ENCODE measurements around the gene RNF135.

- TF ChIP-seq, protein P1, sequence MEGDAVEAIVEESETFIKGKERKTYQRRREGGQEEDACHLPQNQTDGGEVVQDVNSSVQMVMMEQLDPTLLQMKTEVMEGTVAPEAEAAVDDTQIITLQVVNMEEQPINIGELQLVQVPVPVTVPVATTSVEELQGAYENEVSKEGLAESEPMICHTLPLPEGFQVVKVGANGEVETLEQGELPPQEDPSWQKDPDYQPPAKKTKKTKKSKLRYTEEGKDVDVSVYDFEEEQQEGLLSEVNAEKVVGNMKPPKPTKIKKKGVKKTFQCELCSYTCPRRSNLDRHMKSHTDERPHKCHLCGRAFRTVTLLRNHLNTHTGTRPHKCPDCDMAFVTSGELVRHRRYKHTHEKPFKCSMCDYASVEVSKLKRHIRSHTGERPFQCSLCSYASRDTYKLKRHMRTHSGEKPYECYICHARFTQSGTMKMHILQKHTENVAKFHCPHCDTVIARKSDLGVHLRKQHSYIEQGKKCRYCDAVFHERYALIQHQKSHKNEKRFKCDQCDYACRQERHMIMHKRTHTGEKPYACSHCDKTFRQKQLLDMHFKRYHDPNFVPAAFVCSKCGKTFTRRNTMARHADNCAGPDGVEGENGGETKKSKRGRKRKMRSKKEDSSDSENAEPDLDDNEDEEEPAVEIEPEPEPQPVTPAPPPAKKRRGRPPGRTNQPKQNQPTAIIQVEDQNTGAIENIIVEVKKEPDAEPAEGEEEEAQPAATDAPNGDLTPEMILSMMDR (IDR thresholded peaks at IDR 0.05), result no peak
- TF ChIP-seq EZH2 (IDR thresholded peaks at IDR 0.05), result no peak
Observed at GRCh38 chr17:30950189-30950588, 20.6 kb upstream of the RNF135 start.

Data from neural progenitor cell (in vitro differentiated cells).